HUES64 (cell line): ENCODE measurements around the gene SLC48A1.

Source experiments
- H3K27ac ChIP-seq: 2 replicates; pipeline ENCODE4 v1.7.0; 2013; ENCODE audit warnings: low read depth, low read length, inconsistent platforms
- H3K27me3 ChIP-seq: 2 replicates; pipeline ENCODE4 v1.6.1; 2013; ENCODE audit warnings: mild to moderate bottlenecking, low read length; ENCODE audit not compliant: insufficient read depth
- H3K36me3 ChIP-seq: 2 replicates; pipeline ENCODE4 v1.6.1; 2013; ENCODE audit warnings: mild to moderate bottlenecking, low read length; ENCODE audit not compliant: insufficient read depth
- H3K4me1 ChIP-seq: 2 replicates; pipeline ENCODE4 v1.6.1; 2013; ENCODE audit warnings: mild to moderate bottlenecking, low read length, moderate library complexity; ENCODE audit not compliant: insufficient read depth
- H3K4me3 ChIP-seq: 2 replicates; pipeline ENCODE4 v1.5.1; 2013; ENCODE audit warnings: mild to moderate bottlenecking, low read length, moderate library complexity
- H3K9ac ChIP-seq: 2 replicates; pipeline ENCODE4 v1.6.1; 2013; ENCODE audit warnings: mild to moderate bottlenecking, low read depth, low read length
- H3K9me3 ChIP-seq: 2 replicates; pipeline ENCODE4 v1.6.1; 2013; ENCODE audit warnings: low read depth, low read length; ENCODE audit not compliant: insufficient read depth
- WGBS: fragments of 150-250, 120-280 bp; methylation state at CpG from one replicate; pipeline ENCODE4 v1.1.7; 2013; ENCODE audit warnings: missing lambda C conversion rate; 5-methylcytosine and 5-hydroxymethylcytosine counted together

Gene SLC48A1

DNA sequence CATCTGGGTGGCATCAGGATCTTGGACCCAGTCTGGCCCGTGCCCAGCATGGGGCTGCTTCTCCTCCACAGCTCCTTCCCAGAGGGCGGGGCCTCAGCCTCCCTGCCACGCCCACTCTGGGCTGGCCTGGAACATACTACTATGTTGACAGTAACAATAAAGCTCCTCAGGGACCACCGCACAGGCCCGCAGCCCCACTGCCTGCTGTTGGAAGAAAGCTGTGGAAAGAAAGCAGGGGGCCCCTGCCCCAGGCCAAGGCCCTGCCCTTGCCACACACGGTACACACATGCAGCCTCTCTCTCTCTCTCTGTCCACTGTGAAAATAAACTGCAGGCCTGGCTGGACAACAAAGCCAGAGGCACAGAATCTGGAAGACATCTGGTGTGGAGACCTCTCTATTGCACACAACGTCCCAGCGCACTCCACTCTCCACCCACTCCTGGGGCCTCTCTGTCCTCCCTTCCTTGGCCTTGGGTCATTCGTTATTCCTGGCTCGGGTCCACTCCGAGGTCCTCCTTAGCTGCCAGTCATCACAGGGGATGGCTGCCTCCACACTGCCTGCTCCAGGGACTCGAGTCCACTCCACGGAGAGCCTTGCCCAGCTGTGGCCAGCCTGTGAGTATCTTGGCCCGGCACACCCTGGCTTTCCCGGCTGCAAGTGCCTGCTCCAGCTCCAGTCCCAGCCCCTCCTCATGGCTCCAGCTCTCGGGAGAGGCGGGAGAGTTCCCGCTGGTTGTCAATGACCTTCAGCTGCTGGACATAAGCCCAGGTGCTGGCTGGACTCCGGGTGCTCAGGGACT, 36.0 kb upstream of the SLC48A1 start:
- Histone ChIP-seq H3K36me3 (no peaks in the 10 kb centered on the region), H3K27ac (no peak overlapping the region), H3K4me3 (no peak overlapping the region), H3K4me1 (peaks cover 17% of the 10 kb centered on the region), H3K9ac (no peak overlapping the region), H3K27me3 (no peaks in the 10 kb centered on the region), H3K9me3 (no peaks in the 10 kb centered on the region)
- 90% methylated on average over 19 of the region's 19 CpGs for WGBS

DNA sequence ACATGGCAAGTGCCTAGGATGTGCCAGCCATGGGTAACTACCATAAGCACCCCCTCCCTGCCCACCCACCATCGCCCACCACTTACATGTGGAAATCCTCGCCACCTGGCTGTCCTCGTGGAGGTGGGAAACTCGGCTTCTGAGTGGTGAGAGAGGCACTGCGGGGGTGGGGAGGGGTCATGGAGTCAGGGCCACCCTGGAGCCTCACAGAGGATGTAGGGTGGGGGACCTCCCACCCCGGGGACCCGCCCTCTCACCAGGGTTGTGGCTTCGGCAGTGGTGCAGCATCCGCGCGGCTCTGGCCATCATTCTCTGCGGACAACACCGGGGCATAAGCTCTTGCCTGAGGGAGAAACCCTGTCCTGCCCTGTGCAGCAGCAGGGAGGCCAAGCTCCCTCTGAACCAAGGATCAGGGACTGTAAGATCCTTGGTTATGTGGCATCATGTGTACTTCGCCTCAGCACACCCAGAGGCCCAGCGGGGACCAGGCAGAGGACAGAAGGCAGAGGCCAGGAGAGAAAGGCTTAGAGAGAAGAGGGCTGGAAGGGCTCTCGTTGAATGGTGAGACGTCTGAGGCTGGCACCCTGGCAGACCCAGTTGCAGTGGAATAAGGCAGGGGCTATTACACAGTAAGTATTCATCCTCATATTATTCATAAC, 35.0 kb upstream of the SLC48A1 start:
- peaks cover 17% of the 10 kb centered on the region for H3K4me1 ChIP-seq
- no peak overlapping the region for H3K9ac ChIP-seq
- WGBS: 90% methylated on average over 17 of the region's 17 CpGs
- H3K27me3 ChIP-seq: no peaks in the 10 kb centered on the region
- H3K4me3 ChIP-seq: no peak overlapping the region
- no peaks in the 10 kb centered on the region for H3K36me3 ChIP-seq
- no peak overlapping the region for H3K27ac ChIP-seq
- H3K9me3 ChIP-seq: no peaks in the 10 kb centered on the region

DNA sequence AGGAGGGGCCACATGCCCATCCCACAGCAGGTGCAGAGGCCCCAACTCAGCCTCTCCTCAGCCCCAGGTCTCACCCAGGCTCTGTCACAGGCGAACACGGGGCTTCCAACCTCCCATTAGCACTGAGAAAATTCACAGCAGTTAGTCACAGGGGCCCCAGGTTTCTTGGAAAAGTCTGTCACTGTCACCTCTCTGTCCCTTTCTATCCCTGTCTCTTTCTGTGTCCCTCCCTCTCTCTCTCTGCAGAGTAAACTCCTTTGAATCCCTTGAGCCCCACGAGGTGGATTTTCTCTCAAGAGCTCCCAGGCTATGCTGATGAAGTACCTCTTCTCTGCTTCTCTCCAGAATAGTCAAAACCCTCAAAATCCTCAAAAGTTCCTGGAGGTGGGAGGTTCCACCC, 33.7 kb upstream of the SLC48A1 start:
- Histone ChIP-seq H3K36me3 (no peaks in the 10 kb centered on the region), H3K27me3 (no peaks in the 10 kb centered on the region), H3K9me3 (no peaks in the 10 kb centered on the region), H3K27ac (no peak overlapping the region), H3K4me3 (no peak overlapping the region), H3K4me1 (peaks cover 15% of the 10 kb centered on the region), H3K9ac (no peak overlapping the region; the same call in 1 of the 2 replicates)
- 87% methylated on average over 3 of the region's 3 CpGs for WGBS

DNA sequence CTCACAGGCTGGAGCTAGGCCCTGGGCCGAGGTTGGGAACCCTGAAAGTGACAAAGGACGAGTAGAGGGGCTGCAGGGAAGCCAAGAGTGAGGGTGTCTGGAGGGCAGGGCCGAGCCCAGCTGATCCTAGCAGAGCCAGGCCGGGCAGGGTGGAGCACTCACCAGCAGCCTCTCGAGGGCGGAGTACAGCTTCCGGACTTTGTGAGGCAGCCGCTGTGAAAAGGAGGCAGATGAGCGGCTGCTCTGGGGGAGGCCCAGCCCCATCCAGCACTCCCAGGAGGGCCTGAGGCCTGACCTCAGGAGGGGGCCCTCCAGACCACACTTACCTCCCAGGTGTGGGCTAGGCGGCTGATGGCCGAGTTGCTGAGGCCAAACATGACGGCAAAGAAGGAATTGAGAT, 33.1 kb upstream of the SLC48A1 start:
- no peak overlapping the region for H3K9ac ChIP-seq

DNA sequence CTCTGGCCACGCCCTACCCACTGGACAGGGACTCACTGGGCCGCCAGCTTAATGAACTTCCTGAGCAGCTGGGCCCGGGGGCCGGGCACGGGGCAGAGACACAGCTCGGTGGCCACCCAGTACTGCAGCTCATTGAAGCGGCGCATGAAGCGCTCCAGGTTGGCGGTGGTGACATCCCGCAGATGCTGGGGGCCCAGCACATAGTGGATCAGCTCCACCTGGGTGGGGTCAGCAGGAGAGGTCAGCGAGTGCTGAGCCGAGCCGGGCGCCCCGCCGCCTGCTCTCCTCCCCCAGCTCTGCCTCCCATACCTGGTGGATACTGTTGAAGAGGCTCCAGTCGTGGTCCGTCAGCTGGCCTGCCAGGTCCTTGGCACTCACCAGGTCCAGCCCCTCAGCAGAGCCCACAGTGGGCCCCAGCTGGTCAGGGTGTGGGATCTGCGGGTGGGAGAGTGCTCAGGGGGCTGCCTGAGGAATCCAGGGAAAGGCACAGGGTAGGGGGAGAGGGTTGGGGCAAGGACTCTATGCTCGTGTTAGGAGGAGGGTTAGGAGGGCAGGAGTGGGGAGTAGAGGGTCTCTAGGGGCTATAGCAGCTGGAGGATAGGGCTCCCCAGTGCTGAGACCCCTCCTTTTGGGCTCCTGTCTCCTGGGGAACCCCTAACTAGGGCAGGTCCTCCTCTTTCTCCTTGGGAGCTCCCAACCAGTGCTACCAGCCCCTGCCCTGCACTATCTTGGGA, 32.3 kb upstream of the SLC48A1 start:
- Histone ChIP-seq H3K9ac (no peak overlapping the region), H3K4me3 (no peak overlapping the region), H3K4me1 (peaks cover 3% of the 10 kb centered on the region; the same call in 1 of the 2 replicates), H3K9me3 (no peaks in the 10 kb centered on the region), H3K27ac (no peak overlapping the region), H3K27me3 (no peaks in the 10 kb centered on the region), H3K36me3 (no peaks in the 10 kb centered on the region)
- 88% methylated on average over 21 of the region's 21 CpGs for WGBS

More for the DNA sequence above, 33.1 kb upstream of the SLC48A1 start:
- Histone ChIP-seq H3K4me1 (peaks cover 9% of the 10 kb centered on the region), H3K27me3 (no peaks in the 10 kb centered on the region), H3K27ac (no peak overlapping the region), H3K4me3 (no peak overlapping the region), H3K9me3 (no peaks in the 10 kb centered on the region), H3K36me3 (no peaks in the 10 kb centered on the region)
- 78% methylated on average over 12 of the region's 12 CpGs for WGBS

DNA sequence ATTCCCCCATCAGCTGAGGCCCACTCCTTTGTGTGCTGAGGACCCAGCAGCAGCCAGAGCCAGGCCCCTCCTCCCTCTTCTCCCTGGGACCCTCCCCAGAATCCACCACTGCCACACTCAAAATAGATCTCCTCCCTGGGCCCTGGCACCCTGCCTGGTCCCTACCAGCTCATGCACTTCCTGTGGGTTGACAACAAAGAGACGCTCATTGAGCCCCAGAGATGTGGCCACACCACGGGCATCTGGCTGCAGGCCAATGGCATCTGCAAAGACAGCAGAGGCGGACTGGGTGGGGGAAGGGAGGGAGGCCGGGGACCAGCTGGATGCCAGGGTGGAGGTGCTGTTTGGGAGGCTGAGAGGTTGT, 31.7 kb upstream of the SLC48A1 start:
- no peak overlapping the region for H3K9ac ChIP-seq
- H3K4me3 ChIP-seq: no peak overlapping the region
- 70% methylated on average over 4 of the region's 4 CpGs for WGBS
- no peak overlapping the region for H3K27ac ChIP-seq
- H3K9me3 ChIP-seq: no peaks in the 10 kb centered on the region
- H3K36me3 ChIP-seq: no peaks in the 10 kb centered on the region
- no peaks in the 10 kb centered on the region for H3K27me3 ChIP-seq
- H3K4me1 ChIP-seq: peaks cover 3% of the 10 kb centered on the region; the same call in 1 of the 2 replicates

DNA sequence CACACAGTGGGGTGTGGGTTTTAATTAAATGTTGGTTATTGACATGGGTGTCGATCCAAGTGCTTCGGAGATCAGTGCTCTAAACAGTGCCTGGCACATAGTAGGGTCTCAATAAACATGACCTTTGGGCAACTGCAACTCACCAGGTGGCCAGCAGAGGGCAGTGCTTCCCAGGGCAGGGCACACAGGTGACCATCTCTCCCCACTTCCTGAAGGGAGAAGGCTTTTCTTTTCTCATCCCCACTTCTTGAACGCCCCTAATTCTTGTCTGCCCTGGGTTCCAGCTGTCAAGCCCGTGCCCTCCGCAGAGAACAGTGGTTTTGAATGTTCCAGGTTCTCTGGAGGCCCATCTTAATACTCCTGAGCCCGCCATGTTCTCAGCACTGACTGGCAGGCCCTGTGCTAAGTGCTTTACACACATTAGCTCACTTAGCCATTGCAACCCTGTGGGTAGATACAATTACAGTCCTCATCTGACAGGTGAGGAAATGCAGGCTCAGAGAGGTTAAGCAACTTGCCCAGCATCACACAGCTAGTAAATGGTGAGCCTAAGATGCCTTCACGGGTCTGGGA, 30.7 kb upstream of the SLC48A1 start:
- H3K4me3 ChIP-seq: no peak overlapping the region
- no peaks in the 10 kb centered on the region for H3K27me3 ChIP-seq
- no peaks in the 10 kb centered on the region for H3K9me3 ChIP-seq
- H3K36me3 ChIP-seq: no peaks in the 10 kb centered on the region
- 76% methylated on average over 7 of the region's 7 CpGs for WGBS
- H3K4me1 ChIP-seq: no peaks in the 10 kb centered on the region
- H3K27ac ChIP-seq: no peak overlapping the region
- no peak overlapping the region for H3K9ac ChIP-seq

DNA sequence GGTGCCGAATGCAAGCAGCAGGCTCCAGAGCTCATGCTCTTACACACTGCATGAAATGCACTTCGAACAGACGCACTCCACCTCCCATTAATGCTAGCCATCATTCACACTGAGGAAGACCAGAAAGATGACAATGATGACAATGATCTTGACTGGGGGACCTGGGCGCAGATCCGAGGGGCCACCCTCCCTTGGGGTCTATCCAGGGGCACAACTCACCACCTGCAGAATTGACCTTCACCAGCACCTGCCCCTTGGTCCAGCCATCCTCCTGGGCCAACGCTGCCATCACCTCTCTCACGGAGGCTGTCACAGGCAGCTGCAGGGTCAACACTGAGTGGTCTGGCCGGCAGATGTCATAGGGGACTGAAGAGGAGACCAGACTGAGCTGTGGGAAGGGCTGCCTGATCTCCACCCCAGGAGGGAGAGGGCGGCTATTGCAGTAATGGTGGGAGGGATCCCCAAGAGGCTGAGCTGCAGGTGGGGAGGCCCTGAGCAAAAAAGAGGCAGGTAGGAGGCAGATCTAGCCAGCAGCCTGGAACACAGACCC, 29.7 kb upstream of the SLC48A1 start:
- Histone ChIP-seq H3K4me1 (no peaks in the 10 kb centered on the region), H3K4me3 (no peak overlapping the region), H3K9me3 (no peaks in the 10 kb centered on the region), H3K27ac (no peak overlapping the region), H3K36me3 (no peaks in the 10 kb centered on the region), H3K9ac (no peak overlapping the region), H3K27me3 (no peaks in the 10 kb centered on the region)
- WGBS: 89% methylated on average over 9 of the region's 9 CpGs

DNA sequence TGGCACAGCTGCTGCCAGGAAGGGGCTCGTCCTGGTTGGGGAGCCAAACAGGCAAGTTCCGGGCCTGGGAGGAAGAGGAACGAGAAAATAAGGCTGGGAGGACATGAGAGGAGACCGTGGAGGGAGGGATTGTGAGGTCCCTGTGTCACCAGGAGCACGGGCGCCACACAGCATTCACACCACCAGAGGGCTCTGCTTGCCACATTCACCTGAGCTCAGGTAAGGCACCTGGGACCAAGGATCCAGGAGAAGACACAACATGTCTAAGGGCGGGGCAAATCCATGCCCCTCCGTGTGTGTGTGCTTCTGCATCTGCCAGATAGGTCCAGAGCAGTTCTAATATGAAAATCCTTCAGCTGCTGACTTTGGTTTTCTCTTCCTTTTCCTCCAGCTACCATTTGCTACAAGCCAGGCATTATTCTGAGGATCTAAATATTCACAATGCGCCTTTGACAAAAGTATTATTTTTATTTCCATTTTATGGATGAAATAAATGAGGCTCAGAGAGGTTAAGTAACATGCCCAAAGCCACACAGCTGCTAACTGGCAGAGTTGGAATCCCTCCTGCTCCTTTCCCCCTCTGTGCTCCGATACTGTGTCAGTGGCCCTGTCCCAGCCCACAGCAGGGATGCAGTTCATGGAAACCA, 28.9 kb upstream of the SLC48A1 start:
- H3K9ac ChIP-seq: no peak overlapping the region
- H3K4me1 ChIP-seq: no peaks in the 10 kb centered on the region
- no peaks in the 10 kb centered on the region for H3K27me3 ChIP-seq
- H3K36me3 ChIP-seq: no peaks in the 10 kb centered on the region
- 37% methylated on average over 9 of the region's 10 CpGs for WGBS
- no peaks in the 10 kb centered on the region for H3K9me3 ChIP-seq
- H3K27ac ChIP-seq: no peak overlapping the region
- H3K4me3 ChIP-seq: no peak overlapping the region

DNA sequence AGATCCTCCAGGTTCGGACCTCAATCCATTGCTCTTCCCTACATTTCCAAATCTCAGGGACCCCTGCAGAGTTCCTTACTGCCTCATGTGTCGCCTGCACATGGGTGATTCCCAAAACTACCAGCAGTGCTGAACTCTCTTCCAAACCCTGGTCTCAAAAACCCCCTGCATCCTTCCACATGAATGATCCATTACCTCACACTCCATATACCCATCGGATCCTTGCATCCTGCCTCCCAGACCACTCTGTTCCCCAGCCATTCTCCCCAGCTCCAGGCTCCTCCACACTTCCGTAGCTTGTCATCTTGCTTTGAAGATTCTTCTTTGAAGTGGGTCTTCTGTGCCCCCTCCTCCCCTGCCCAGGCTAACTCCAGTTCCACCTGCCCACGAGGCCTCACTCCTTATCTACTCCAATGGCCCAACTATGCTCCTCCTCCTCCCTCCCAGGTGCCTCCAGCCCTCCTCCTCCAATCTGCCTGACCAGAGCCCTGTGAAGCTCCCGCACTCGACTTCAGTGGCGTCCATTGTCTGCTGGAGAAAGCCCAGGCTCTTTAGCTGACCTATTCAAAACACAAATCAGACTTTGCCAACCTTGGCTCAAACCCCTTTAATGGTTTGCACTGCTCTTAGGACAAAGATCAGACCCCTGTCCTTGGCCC, 28.1 kb upstream of the SLC48A1 start:
- no peaks in the 10 kb centered on the region for H3K36me3 ChIP-seq
- H3K27me3 ChIP-seq: no peaks in the 10 kb centered on the region
- no peaks in the 10 kb centered on the region for H3K4me1 ChIP-seq
- H3K9ac ChIP-seq: no peak overlapping the region
- H3K4me3 ChIP-seq: no peak overlapping the region
- WGBS: 83% methylated on average over 8 of the region's 8 CpGs
- H3K9me3 ChIP-seq: no peaks in the 10 kb centered on the region
- H3K27ac ChIP-seq: no peak overlapping the region
